ENCODE results near the gene MUSK. TPM values are rescaled to one million over a fixed set of nuclear protein-coding genes. Genes with fewer than 3 reads are reported as not detected.

MUSK gene
- total RNA-seq, 1 experiment from 2014 or later: not detected

DNA sequence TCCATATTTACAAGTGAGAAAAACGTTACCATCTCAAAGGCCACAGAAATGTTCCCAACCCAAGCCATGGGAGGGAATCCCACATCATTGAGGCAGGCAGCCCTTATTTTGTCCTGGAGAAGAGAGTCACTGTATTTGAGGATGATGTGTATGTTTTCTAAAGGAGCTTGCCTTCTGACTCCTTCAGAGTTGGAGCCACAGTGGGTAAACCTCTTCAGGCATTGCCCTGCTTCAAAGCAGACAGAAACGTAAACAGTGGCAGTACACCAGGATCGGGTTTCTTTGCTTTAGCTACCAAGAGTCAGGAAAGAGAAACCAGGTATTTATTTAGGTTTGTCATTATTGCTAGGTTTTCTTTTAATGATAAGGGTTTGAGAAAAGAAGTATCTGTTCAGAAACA, 45.7 kb downstream of the MUSK start:
- H3K4me2 ChIP-seq (ENCODE audit: low read length): peak overlapping the region; percentile 96
- peaks cover 24% of the 10 kb centered on the region for H3K4me1 ChIP-seq (ENCODE audit: insufficient read depth, low read length)
- H3F3A ChIP-seq (ENCODE audit: low read length, unreplicated experiment): peaks cover 13% of the 10 kb centered on the region
- peak overlapping the region; percentile 71 for H3K9ac ChIP-seq (ENCODE audit: low read length)
- ATAC-seq (peak; percentile 95), DNase-seq (peak; percentile 74)
- intact Hi-C loops (cut with micrococcal nuclease): loop anchor here (2.0 to 5.0 kb wide), 3 partner anchors 38 to 74 kb away; no protein-coding TSS in a partner anchor
- H3K79me2 ChIP-seq (ENCODE audit: low read length): no peaks in the 10 kb centered on the region
- peak overlapping the region; percentile 64 for H3K4me3 ChIP-seq (ENCODE audit: low read length)
- H3K9me3 ChIP-seq (ENCODE audit: low read length): no peaks in the 10 kb centered on the region
- H3K27me3 ChIP-seq (ENCODE audit: low read length): no peaks in the 10 kb centered on the region
- TF ChIP-seq EZH2phosphoT487 (IDR thresholded peaks at IDR 0.05; ENCODE audit: borderline replicate concordance, low read length) (no peak), EZH2 (IDR thresholded peaks at IDR 0.05; ENCODE audit: low read length, unreplicated experiment) (no peak)
- TF ChIP-seq, protein P1, sequence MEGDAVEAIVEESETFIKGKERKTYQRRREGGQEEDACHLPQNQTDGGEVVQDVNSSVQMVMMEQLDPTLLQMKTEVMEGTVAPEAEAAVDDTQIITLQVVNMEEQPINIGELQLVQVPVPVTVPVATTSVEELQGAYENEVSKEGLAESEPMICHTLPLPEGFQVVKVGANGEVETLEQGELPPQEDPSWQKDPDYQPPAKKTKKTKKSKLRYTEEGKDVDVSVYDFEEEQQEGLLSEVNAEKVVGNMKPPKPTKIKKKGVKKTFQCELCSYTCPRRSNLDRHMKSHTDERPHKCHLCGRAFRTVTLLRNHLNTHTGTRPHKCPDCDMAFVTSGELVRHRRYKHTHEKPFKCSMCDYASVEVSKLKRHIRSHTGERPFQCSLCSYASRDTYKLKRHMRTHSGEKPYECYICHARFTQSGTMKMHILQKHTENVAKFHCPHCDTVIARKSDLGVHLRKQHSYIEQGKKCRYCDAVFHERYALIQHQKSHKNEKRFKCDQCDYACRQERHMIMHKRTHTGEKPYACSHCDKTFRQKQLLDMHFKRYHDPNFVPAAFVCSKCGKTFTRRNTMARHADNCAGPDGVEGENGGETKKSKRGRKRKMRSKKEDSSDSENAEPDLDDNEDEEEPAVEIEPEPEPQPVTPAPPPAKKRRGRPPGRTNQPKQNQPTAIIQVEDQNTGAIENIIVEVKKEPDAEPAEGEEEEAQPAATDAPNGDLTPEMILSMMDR (conservative IDR thresholded peaks at IDR 0.05; ENCODE audit: low read depth, low read length): no peak
- H3K9me2 ChIP-seq (replicated peaks; ENCODE audit: low read length): no peaks in the 10 kb centered on the region
- H3K36me3 ChIP-seq (ENCODE audit: low read depth, low read length): no peaks in the 10 kb centered on the region
- POLR2A ChIA-PET (ENCODE audit: unreplicated experiment): interaction anchor here (0.7 kb wide), 1 partner anchor 33 kb away, joined by 3 read pairs; no protein-coding TSS in a partner anchor
- CTCF ChIA-PET: interaction anchor here (0.5 kb wide), 1 partner anchor 16 kb away, joined by 5 read pairs; no protein-coding TSS in a partner anchor
- peak overlapping the region; percentile 84 for H2AFZ ChIP-seq (ENCODE audit: low read length)
- H3K27ac ChIP-seq (ENCODE audit: low read length): peak overlapping the region; percentile 98
- no peaks in the 10 kb centered on the region for H4K20me1 ChIP-seq (ENCODE audit: low read length)
- BruUV-seq (replicated peaks): no TSS peak

DNA sequence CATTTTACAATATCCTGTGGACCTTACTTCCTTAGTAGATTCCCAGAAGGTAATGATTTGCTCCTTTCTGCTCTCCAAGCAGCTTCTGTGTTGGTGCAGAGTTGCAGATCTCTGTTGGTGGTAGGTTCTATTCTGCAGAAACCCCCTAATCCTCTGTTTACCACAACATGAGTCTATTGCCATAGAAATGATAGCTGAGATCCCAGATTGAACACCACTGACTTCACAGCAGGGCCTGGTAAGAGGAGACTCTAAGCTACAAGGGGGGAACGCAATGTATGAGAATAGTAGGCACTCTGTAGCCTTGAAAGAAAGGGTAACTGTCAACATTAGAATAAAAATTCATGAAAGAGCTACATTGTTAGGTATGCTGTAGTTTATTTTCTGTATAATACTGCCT, 59.5 kb downstream of the MUSK start:
- Histone ChIP-seq H3K4me1 (ENCODE audit: insufficient read depth, low read length) (no peaks in the 10 kb centered on the region), H3K79me2 (ENCODE audit: low read length) (no peaks in the 10 kb centered on the region), H3K4me3 (ENCODE audit: low read length) (no peak overlapping the region), H3K27me3 (ENCODE audit: low read length) (no peaks in the 10 kb centered on the region), H3K4me2 (ENCODE audit: low read length) (no peak overlapping the region), H3F3A (ENCODE audit: low read length, unreplicated experiment) (no peaks in the 10 kb centered on the region), H4K20me1 (ENCODE audit: low read length) (no peaks in the 10 kb centered on the region), H3K27ac (ENCODE audit: low read length) (no peak overlapping the region), H2AFZ (ENCODE audit: low read length) (no peak overlapping the region), H3K9me2 (replicated peaks; ENCODE audit: low read length) (no peaks in the 10 kb centered on the region), H3K36me3 (ENCODE audit: low read depth, low read length) (no peaks in the 10 kb centered on the region), H3K9me3 (ENCODE audit: low read length) (no peaks in the 10 kb centered on the region), H3K9ac (ENCODE audit: low read length) (no peak overlapping the region)
- intact Hi-C loops (cut with micrococcal nuclease): no loop called here
- DNase-seq (no peak), ATAC-seq (no peak)
- POLR2A ChIA-PET (ENCODE audit: unreplicated experiment): no interaction called here
- no TSS peak for BruUV-seq (replicated peaks)
- CTCF ChIA-PET: no interaction called here
- TF ChIP-seq, protein P1 (conservative IDR thresholded peaks at IDR 0.05; ENCODE audit: low read depth, low read length): no peak
- TF ChIP-seq EZH2phosphoT487 (IDR thresholded peaks at IDR 0.05; ENCODE audit: borderline replicate concordance, low read length): no peak
- TF ChIP-seq EZH2 (IDR thresholded peaks at IDR 0.05; ENCODE audit: low read length, unreplicated experiment): no peak

- Histone ChIP-seq H4K20me1 (ENCODE audit: low read length) (no peaks in the 10 kb centered on the region), H3K27me3 (ENCODE audit: low read length) (no peaks in the 10 kb centered on the region), H2AFZ (ENCODE audit: low read length) (no peak overlapping the region), H3K9me3 (ENCODE audit: low read length) (no peaks in the 10 kb centered on the region), H3K9me2 (replicated peaks; ENCODE audit: low read length) (no peaks in the 10 kb centered on the region), H3F3A (ENCODE audit: low read length, unreplicated experiment) (no peaks in the 10 kb centered on the region), H3K9ac (ENCODE audit: low read length) (no peak overlapping the region), H3K36me3 (ENCODE audit: low read depth, low read length) (no peaks in the 10 kb centered on the region), H3K79me2 (ENCODE audit: low read length) (no peaks in the 10 kb centered on the region), H3K4me2 (ENCODE audit: low read length) (no peak overlapping the region), H3K4me3 (ENCODE audit: low read length) (no peak overlapping the region), H3K27ac (ENCODE audit: low read length) (no peak overlapping the region), H3K4me1 (ENCODE audit: insufficient read depth, low read length) (no peaks in the 10 kb centered on the region)
- intact Hi-C loops (cut with micrococcal nuclease): no loop called here
- ATAC-seq (no peak), DNase-seq (no peak)
- CTCF ChIA-PET: no interaction called here
- TSS peak; percentile 27 for BruUV-seq (replicated peaks)
- POLR2A ChIA-PET (ENCODE audit: unreplicated experiment): interaction anchor here (0.7 kb wide), 1 partner anchor 9 kb away, joined by 3 read pairs; no protein-coding TSS in a partner anchor
- no peak for TF ChIP-seq EZH2phosphoT487 (IDR thresholded peaks at IDR 0.05; ENCODE audit: borderline replicate concordance, low read length)
- TF ChIP-seq, protein P1 (conservative IDR thresholded peaks at IDR 0.05; ENCODE audit: low read depth, low read length): no peak
Measured at GRCh38 chr9:110729641-110730040, 61.0 kb downstream of the MUSK start.

Measured in PC-3 (cell line).